Endothelial cell (in vitro differentiated cells): ENCODE results near the gene LRRC56. TPM values are rescaled to one million over a fixed set of nuclear protein-coding genes. Genes with fewer than 3 reads are reported as not detected.

Experiments used
- DNase-seq: peaks from one replicate; pipeline ENCODE4 v3.0.0; 2021; ENCODE audit warnings: low spot score
- H3K27ac Mint-ChIP-seq: one replicate; pipeline ENCODE4 v1.8.0; 2021; ENCODE audit warnings: mixed read lengths, inconsistent platforms; ENCODE audit not compliant: unreplicated experiment
- H3K27me3 Mint-ChIP-seq: one replicate; pipeline ENCODE4 v1.8.0; 2021; ENCODE audit warnings: mild to moderate bottlenecking, moderate library complexity, mixed read lengths, inconsistent platforms; ENCODE audit not compliant: unreplicated experiment
- H3K36me3 Mint-ChIP-seq: one replicate; pipeline ENCODE4 v1.8.0; 2021; ENCODE audit warnings: mild to moderate bottlenecking, low read depth, mixed read lengths, inconsistent platforms; ENCODE audit not compliant: unreplicated experiment
- H3K4me1 Mint-ChIP-seq: one replicate; pipeline ENCODE4 v1.8.0; 2021; ENCODE audit warnings: mild to moderate bottlenecking, mixed read lengths, inconsistent platforms; ENCODE audit not compliant: unreplicated experiment
- H3K4me3 Mint-ChIP-seq: one replicate; pipeline ENCODE4 v1.8.0; 2021; ENCODE audit warnings: mild to moderate bottlenecking, mixed read lengths, inconsistent platforms; ENCODE audit not compliant: unreplicated experiment
- H3K9me3 Mint-ChIP-seq: one replicate; pipeline ENCODE4 v1.8.0; 2021; ENCODE audit warnings: mixed read lengths, inconsistent platforms; ENCODE audit not compliant: unreplicated experiment
- CTCF ChIP-seq: fragments of 200-600 bp; sonication (generic); IDR thresholded peaks from one replicate; pipeline ENCODE4 v1.5.0; 2021; ENCODE audit warnings: antibody characterized with exemption; ENCODE audit not compliant: unreplicated experiment
- total RNA-seq: library from RNA; stranded (reverse); fragmentation: NEBNext Ultra II Directional; extraction: Animal tissue kit (Norgen Biotek cat#: 25700); gene quantifications from one replicate; pipeline ENCODE4 v1.2.1, GENCODE V29; 2021; ENCODE audit not compliant: unreplicated experiment

LRRC56 gene
- total RNA-seq, 1 donor from 2014 or later = 2.6 TPM

DNA sequence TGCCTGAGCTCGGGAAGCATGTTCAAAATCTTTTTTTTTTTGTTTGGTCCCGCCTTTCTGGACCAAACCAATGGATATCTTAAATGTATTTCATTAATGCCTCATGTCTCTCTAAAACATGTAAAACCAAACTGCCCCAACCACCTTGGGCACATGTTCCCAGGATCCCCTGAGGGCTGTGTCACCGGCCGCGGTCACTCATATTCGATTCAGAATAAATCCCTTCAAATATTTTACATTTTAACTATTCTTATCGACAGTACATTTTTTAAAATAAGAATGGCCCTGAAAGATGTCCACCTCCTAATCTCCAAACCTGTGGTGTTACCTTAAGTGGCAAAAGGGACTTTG lies 32.4 kb upstream of the LRRC56 start:
- no peak for TF ChIP-seq CTCF

DNA sequence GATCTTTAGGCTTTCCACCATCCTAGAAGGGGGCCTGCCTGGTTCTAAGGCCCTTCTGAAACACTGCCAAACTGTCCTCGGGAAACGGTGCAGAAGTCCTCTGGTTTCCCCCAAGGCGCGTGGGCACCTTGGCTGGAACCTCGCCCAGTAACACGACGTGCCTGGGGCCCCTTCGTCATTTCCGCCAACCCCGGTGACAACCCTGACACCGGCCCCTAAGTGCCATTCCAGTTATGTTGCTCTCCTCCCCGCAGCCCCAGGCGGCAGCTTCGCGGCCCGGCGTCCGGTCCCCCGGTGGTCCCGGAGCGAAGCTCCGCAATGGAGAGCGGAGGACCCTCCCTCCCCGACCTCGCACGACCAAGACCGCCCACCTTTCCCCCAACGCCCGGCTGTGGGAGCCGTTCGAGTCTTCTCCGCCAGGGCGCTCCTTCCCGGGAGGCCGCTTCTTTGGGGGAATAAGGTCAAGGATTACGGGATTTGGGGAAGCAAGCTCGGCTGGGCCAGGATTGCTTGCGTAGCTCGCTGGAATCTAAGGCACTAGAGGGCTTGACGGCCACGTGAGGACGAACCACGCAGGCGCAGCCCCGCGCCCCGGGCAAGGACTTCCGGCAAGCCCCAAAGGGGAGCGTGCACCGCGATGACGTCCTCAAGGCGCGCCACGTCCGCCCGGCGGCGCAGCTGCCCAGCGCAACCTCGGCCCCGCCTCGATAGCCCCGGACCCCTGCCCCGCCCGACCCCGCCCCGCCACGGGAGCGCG lies 30.9 kb upstream of the LRRC56 start:
- Mint-ChIP-seq H3K36me3 (peaks cover 8% of the 10 kb centered on the region), H3K27me3 (peaks cover 7% of the 10 kb centered on the region), H3K27ac (peak overlapping the region; percentile 97), H3K9me3 (no peaks in the 10 kb centered on the region), H3K4me3 (peak overlapping the region; percentile 96), H3K4me1 (peaks cover 14% of the 10 kb centered on the region)
- peak; percentile 99 for DNase-seq
- no peak for TF ChIP-seq CTCF

More for the DNA sequence above, 32.4 kb upstream of the LRRC56 start:
- DNase-seq = no peak
- H3K4me1 Mint-ChIP-seq = peaks cover 14% of the 10 kb centered on the region
- no peaks in the 10 kb centered on the region for H3K9me3 Mint-ChIP-seq
- H3K27me3 Mint-ChIP-seq = peaks cover 9% of the 10 kb centered on the region
- H3K27ac Mint-ChIP-seq = no peak overlapping the region
- peaks cover 4% of the 10 kb centered on the region for H3K36me3 Mint-ChIP-seq
- H3K4me3 Mint-ChIP-seq = peak overlapping the region; percentile 70

- DNase-seq = peak; percentile 99
- Mint-ChIP-seq H3K27me3 (peaks cover 7% of the 10 kb centered on the region), H3K9me3 (no peaks in the 10 kb centered on the region), H3K4me1 (peaks cover 14% of the 10 kb centered on the region), H3K4me3 (peak within 1 kb of the TSS; percentile 96), H3K27ac (peak within 1 kb of the TSS; percentile 97), H3K36me3 (peaks cover 10% of the 10 kb centered on the region)
- TF ChIP-seq CTCF = no peak
Observed at GRCh38 chr11:506995-507726, 30.2 kb upstream of the LRRC56 start, which contains the start of gene RNH1. Gene RNH1 (minus strand): TSS chr11:507242. CDS start chr11:502162, 5,080 bp downstream.

- Mint-ChIP-seq H3K27me3 (peaks cover 7% of the 10 kb centered on the region), H3K27ac (peak overlapping the region; percentile 30), H3K36me3 (peaks cover 10% of the 10 kb centered on the region), H3K4me1 (peaks cover 14% of the 10 kb centered on the region), H3K4me3 (peak overlapping the region; percentile 83), H3K9me3 (no peaks in the 10 kb centered on the region)
- no peak for DNase-seq
- TF ChIP-seq CTCF = no peak
Observed at GRCh38 chr11:507727-508515, 29.4 kb upstream of the LRRC56 start.
